GM13977 (cell line): ENCODE measurements around the gene AKR1C8.
"Not testable (repeated sequence)": the region's sequence is repeated elsewhere in the genome, so short reads cannot be mapped to it uniquely, and the experiment has no call there.

Source experiments
- DNase-seq: peaks from one replicate; pipeline ENCODE4 v3.0.0; 2012; ENCODE audit warnings: low spot score
- in situ Hi-C: fragments of 300-500 bp; cut with MboI; formaldehyde crosslinking; loops from one replicate; pipeline ENCODE4 v1.12.0; 2022; ENCODE audit warnings: low sequenced_read_pairs, low pct_unique_long_range_greater_than_20kb, mixed read lengths, inconsistent platforms; ENCODE audit not compliant: unreplicated experiment
- TF ChIP-seq, protein P1 (sequence below): IDR thresholded peaks from 2 replicates; pipeline ENCODE4 v1.5.1; 2012; ENCODE audit warnings: mild to moderate bottlenecking, control low read depth; ENCODE audit not compliant: insufficient read depth; ENCODE audit errors: extremely low read depth, missing control alignments

The AKR1C8 gene

GRCh38 chr10:5211696-5212536 is 27.0 kb upstream of the AKR1C8 start:
- in situ Hi-C loops: no loop called here
- TF ChIP-seq, protein P1, sequence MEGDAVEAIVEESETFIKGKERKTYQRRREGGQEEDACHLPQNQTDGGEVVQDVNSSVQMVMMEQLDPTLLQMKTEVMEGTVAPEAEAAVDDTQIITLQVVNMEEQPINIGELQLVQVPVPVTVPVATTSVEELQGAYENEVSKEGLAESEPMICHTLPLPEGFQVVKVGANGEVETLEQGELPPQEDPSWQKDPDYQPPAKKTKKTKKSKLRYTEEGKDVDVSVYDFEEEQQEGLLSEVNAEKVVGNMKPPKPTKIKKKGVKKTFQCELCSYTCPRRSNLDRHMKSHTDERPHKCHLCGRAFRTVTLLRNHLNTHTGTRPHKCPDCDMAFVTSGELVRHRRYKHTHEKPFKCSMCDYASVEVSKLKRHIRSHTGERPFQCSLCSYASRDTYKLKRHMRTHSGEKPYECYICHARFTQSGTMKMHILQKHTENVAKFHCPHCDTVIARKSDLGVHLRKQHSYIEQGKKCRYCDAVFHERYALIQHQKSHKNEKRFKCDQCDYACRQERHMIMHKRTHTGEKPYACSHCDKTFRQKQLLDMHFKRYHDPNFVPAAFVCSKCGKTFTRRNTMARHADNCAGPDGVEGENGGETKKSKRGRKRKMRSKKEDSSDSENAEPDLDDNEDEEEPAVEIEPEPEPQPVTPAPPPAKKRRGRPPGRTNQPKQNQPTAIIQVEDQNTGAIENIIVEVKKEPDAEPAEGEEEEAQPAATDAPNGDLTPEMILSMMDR: no peak
- DNase-seq: no peak

GRCh38 chr10:5210261-5210660 is 25.3 kb upstream of the AKR1C8 start:
- in situ Hi-C loops: not testable (repeated sequence)
- TF ChIP-seq, protein P1: peak; percentile 29

DNA sequence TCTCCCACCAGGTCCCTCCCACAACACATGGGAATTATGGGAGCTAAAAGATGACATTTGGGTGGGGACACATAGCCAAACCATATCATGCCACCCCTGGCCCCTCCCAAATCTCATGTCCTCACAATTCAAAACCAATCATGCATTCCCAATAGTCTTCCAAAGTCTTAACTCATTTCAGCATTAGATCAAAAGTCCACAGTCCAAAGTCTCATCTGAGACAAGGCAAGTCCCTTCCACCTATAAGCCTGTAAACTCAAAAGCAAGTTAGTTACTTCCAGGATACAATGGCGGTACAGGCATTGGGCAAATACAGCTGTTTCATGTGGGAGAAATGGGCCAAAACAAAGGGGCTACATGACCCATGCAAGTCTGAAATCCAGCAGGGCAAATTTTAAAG is 24.8 kb upstream of the AKR1C8 start:
- in situ Hi-C loops, DNase-seq: not testable (repeated sequence)

More at GRCh38 chr10:5210261-5210660, 25.3 kb upstream of the AKR1C8 start:
- DNase-seq: not testable (repeated sequence)

DNA sequence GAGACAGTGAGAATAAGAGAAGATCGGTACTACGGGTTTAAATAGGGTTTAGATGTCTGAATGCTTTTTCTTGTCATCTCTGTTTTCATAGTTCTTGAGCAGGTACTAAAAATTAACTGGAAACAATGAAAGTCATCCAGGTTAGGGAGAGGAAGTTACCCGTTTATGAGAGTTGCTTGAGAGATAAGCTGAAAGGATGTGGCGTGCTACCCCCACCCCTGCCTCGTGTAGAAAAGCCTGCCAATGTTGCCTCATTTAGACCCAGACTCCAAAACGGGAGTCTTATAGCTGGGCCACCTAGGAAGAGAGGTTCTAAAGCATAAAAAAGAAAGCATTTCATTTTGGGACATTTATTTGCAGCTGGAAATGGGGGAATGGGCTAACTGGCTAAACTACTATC is 21.8 kb upstream of the AKR1C8 start:
- no peak for DNase-seq
- TF ChIP-seq, protein P1: no peak
- in situ Hi-C loops: no loop called here

GRCh38 chr10:5199398-5199797 is 14.4 kb upstream of the AKR1C8 start:
- in situ Hi-C loops: no loop called here
- TF ChIP-seq, protein P1: no peak
- DNase-seq: no peak

DNA sequence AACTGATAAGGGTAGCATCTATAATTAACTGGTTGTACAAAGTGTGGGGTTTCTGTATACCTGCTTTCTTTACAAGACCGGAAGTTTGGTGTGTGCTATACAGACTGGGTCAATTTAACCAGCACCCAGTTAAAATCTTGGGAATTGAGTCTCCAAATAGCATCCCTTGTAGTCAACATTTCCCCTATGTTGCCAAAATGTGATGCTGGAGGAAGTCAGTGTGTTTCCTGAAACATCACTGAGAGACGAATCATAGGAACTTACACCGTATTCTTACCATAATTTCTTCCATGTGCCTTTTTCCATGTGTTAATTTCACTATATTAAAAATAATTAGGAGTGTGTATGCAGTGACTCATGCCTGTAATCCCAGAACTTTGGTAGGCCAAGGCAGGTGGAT is 13.4 kb upstream of the AKR1C8 start:
- in situ Hi-C loops: no loop called here
- TF ChIP-seq, protein P1: no peak
- DNase-seq: no peak

DNA sequence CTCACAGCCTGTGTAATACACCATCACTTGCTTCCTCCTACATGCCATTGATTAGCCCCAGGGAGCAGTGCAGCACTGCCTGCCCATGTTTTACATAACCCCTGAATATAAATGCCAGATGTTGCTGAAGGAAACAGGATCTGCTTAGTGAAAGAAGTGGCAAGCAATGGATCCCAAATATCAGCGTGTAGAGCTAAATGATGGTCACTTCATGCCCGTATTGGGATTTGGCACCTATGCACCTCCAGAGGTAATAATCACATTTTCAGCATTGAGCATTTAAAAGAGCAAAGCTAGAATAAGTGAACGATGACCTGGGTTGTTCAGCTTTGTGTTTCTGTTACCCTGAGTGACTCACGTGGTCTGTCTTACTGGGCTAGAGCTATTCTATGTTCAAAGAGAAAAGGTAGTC is 11.8 kb upstream of the AKR1C8 start, which contains the start of gene AKR1C4:
Gene AKR1C4, plus strand, starts transcription at position 136 of the 412 bp plus-strand sequence. Its CDS starts 31 bp downstream, at position 167.
- in situ Hi-C loops: no loop called here

More for the DNA sequence above, 11.8 kb upstream of the AKR1C8 start, which contains the start of gene AKR1C4:
- TF ChIP-seq, protein P1: no peak
- DNase-seq: no peak
